Measurements from ENCODE around the gene GALNT9.

GALNT9 gene

DNA sequence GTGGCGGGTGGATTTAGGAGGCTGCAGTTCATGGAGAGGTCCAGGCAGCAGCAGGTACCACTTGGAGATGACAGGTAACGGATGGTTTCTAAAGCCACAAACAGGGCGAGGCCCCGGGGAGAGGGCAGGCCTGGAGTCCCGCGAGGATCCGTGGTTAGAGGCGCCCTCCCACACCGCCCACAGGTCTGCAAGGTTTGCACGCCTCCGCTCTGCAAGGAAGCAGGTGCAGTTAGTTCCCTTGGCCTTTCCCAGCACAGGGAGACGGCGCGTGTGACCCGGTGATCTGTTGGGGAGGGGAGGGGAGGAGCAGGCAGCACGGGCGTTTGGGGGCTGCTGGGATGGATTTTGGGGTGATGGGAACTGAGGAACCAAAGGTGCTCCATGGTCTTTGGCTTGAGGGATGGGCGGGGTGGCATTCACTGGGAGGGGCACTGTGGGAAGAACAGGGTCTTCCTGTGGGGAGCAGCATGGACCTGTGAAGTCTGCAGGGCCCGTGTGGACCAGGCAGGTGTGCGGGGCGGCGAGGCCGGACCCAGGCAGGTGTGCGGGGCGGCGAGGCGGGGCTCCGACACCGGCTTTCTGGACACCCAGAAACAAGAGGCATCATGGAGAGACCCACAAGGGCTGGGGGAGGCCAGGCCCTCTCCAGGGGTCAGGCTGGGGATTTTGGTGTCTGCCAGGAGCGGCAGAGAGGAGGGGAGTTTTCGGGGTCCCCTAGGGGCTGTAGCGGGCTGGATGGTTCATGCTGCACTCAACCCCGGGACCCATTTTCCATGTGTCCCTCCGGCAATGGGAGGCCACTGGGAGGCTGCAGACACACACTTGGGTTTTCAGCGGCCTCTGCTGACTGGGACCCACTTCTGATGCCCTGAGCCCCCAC is 156.0 kb downstream of the GALNT9 start:
- in situ Hi-C loops (cut with HindIII; ENCODE audit: low sequenced_read_pairs): no loop called here
- TF ChIP-seq, protein P1, sequence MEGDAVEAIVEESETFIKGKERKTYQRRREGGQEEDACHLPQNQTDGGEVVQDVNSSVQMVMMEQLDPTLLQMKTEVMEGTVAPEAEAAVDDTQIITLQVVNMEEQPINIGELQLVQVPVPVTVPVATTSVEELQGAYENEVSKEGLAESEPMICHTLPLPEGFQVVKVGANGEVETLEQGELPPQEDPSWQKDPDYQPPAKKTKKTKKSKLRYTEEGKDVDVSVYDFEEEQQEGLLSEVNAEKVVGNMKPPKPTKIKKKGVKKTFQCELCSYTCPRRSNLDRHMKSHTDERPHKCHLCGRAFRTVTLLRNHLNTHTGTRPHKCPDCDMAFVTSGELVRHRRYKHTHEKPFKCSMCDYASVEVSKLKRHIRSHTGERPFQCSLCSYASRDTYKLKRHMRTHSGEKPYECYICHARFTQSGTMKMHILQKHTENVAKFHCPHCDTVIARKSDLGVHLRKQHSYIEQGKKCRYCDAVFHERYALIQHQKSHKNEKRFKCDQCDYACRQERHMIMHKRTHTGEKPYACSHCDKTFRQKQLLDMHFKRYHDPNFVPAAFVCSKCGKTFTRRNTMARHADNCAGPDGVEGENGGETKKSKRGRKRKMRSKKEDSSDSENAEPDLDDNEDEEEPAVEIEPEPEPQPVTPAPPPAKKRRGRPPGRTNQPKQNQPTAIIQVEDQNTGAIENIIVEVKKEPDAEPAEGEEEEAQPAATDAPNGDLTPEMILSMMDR (IDR thresholded peaks at IDR 0.05; ENCODE audit: low read depth, low read length, missing control alignments): no peak
- no peak overlapping the region for H3K4me3 ChIP-seq (ENCODE audit: low read depth, low read length)
- no peak for DNase-seq (ENCODE audit: low read depth)

DNA sequence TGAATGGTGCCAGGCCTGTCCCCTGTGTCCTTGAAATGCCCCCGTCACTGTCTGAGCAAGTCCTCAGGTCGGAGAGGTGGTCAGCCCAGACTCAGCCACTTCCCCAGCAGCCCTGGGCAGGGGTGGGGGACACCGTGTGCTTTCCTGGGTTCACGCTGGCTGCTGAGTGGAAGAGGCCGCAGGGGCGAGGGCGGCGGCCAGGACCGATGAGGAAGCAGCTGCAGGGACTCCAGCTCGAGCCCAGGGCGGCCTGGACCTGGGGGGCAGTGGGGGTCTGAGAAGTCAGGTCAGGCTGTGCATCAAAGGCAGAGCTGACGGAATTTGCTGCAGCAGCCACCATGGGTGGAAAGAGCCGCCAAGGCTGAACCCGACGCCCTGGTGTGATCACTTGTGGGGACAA is 156.8 kb downstream of the GALNT9 start:
- H3K4me3 ChIP-seq (ENCODE audit: low read depth, low read length): no peak overlapping the region
- TF ChIP-seq, protein P1 (IDR thresholded peaks at IDR 0.05; ENCODE audit: low read depth, low read length, missing control alignments): no peak
- in situ Hi-C loops (cut with HindIII; ENCODE audit: low sequenced_read_pairs): no loop called here
- no peak for DNase-seq (ENCODE audit: low read depth)

DNA sequence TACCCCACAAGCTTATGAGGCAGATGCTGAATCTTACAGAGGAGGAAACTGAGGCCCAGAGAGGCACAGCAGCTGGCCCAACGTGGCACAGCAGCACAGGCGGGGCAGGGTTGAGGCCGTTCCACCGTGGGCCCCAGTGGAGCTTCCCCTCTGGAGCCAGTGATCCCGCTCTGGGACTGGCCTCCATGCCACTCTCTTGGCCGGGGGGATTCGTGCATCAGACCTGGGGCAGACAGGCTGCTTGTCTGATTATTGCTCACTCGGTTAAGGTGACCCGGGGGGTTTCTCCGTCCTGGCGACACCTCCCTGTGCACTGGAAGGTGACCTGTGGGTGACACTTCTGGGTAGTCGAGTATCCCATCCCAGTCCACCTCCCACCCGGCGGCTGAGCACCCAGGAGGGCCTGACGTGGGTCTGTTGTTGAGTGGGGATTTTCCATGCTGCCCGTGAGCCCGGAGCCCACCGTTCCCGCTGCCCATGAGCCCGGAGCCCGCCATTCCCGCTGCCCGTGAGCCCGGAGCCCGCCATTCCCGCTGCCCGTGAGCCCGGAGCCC is 157.3 kb downstream of the GALNT9 start:
- no peak overlapping the region for H3K4me3 ChIP-seq (ENCODE audit: low read depth, low read length)
- TF ChIP-seq, protein P1 (IDR thresholded peaks at IDR 0.05; ENCODE audit: low read depth, low read length, missing control alignments): no peak
- in situ Hi-C loops (cut with HindIII; ENCODE audit: low sequenced_read_pairs): no loop called here
- DNase-seq (ENCODE audit: low read depth): no peak

DNA sequence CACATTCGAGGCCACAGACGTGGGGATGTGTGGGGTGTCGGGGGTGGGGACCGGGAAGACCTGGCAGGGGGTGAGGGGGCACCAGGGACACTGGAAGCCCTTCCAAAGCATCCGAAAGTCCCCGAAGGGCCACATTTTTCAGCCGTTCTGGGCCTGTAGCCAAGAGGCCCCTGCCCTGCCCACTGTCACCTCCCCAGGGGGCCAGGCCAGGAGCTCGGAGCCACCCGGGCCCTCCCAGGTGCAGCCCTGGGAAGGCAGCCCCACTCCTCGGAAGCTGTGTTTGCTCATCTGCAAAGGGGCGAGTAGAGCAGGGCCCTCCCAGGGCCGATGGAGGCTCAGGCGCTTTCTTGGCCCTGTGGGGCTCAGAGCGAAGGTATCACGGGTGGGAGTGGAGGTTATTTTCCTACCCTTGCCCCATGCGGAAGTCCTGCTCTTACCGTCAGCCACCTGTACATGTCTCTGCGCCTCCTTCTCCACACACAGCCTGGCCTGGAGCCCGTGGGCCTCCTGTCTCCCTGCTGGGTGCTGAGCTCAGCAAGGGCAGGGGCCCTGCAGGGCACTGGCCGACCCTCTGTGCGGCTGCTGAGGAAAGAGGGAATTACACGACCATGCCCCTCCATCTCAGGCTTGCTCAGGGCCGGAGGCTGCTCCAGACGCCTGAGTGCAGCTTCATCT is 158.0 kb downstream of the GALNT9 start:
- in situ Hi-C loops (cut with HindIII; ENCODE audit: low sequenced_read_pairs): no loop called here
- no peak for DNase-seq (ENCODE audit: low read depth)
- TF ChIP-seq, protein P1 (IDR thresholded peaks at IDR 0.05; ENCODE audit: low read depth, low read length, missing control alignments): no peak
- no peak overlapping the region for H3K4me3 ChIP-seq (ENCODE audit: low read depth, low read length)

DNA sequence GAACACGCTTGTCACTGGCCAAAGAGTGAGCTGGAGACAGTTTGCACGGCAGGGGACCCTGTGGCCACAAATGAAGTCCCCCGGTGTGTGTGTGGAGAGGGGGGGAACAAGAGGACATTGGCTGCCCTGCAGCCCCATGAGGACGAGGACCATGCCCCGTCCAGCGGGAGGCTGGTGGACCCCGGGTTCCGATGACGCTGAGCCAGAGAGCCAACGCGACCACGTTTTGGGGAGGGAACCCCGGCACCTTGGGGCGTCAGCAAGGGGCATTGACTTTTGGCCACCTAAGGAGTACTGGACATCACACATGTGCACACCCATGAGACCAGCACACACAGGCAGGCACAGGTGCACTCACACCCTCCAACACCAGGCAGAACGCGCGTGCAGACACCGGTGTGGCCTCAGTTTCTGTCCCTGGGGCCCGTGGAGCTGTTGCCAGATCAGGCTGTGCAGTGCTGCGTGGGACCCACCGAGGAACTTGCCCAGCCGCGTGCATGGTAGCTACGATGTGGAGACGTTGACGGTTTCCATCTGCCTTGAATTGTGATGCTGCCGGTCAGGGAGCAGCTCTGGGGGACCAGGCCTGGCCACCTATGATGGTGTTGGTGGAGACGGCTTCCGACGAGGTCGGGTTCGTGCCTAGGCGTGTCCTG is 158.6 kb downstream of the GALNT9 start:
- TF ChIP-seq, protein P1 (IDR thresholded peaks at IDR 0.05; ENCODE audit: low read depth, low read length, missing control alignments): no peak
- DNase-seq (ENCODE audit: low read depth): no peak
- no peak overlapping the region for H3K4me3 ChIP-seq (ENCODE audit: low read depth, low read length)
- in situ Hi-C loops (cut with HindIII; ENCODE audit: low sequenced_read_pairs): no loop called here

DNA sequence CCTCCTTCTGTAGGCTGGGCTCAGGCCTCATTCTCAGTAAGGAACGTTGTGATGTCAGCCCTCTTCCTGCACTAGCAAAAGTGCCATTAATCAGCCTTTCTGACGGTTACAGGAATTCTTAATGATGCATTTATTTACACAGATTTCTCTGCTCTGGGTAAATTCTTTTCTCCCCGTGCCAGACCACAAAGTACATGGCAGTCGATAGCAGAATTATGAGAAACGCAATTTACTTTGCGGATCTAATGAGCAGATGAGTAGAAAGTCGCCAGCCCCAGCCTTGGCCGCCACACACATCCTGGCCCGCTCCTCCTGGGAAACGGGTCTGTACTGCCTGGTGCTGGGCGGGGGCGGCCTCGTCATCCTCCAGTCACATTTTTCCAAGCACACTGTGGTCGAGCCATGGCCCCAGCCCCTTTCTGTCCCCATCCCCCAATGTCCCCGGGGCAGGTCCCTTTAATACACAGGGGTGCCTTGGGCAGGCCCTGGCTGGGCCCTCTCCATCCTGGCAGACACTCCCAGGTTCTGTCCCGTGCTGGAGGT is 159.2 kb downstream of the GALNT9 start:
- DNase-seq (ENCODE audit: low read depth): peak; percentile 80

More for the DNA sequence above, 159.2 kb downstream of the GALNT9 start:
- no peak overlapping the region for H3K4me3 ChIP-seq (ENCODE audit: low read depth, low read length)
- TF ChIP-seq, protein P1 (IDR thresholded peaks at IDR 0.05; ENCODE audit: low read depth, low read length, missing control alignments): no peak
- in situ Hi-C loops (cut with HindIII; ENCODE audit: low sequenced_read_pairs): no loop called here
